GM18907 (cell line): ENCODE measurements around the gene LIPF.
A peak's percentile ranks its signal among the peaks of the same experiment; 100 is the strongest.
"Not testable (repeated sequence)": the region's sequence is repeated elsewhere in the genome, so short reads cannot be mapped to it uniquely, and the experiment has no call there.

Source experiments
- ATAC-seq: cut with Tn5 transposase; IDR thresholded peaks from one replicate; pipeline ENCODE4 v1.9.1; 2021; ENCODE audit warnings: mild to moderate bottlenecking, moderate library complexity; ENCODE audit not compliant: unreplicated experiment

Gene LIPF

GRCh38 chr10:88664142-88664541, at the start of gene LIPF:
Gene LIPF, plus strand, starts transcription at chr10:88664442. Its CDS starts 2,856 bp downstream, at chr10:88667298.
- ATAC-seq = no peak

GRCh38 chr10:88616250-88616977, 47.8 kb upstream of the LIPF start:
- ATAC-seq = no peak

GRCh38 chr10:88617772-88618300, 46.4 kb upstream of the LIPF start:
- no peak for ATAC-seq

- ATAC-seq = no peak
These were observed 45.7 kb upstream of the LIPF start for GRCh38 chr10:88618496-88618895.

- ATAC-seq = no peak
These were observed 43.8 kb upstream of the LIPF start for GRCh38 chr10:88620441-88620840.

GRCh38 chr10:88623835-88624234, 40.4 kb upstream of the LIPF start:
- no peak for ATAC-seq

GRCh38 chr10:88624840-88625239, 39.4 kb upstream of the LIPF start:
- ATAC-seq = no peak

- no peak for ATAC-seq
These were observed 24.1 kb upstream of the LIPF start for GRCh38 chr10:88640186-88640585.

- ATAC-seq = no peak
These were observed 22.0 kb upstream of the LIPF start for GRCh38 chr10:88642209-88642608.

- ATAC-seq = no peak
These were observed 21.3 kb upstream of the LIPF start for GRCh38 chr10:88642963-88643362.

GRCh38 chr10:88647061-88647615, 17.1 kb upstream of the LIPF start:
- ATAC-seq = no peak

GRCh38 chr10:88651101-88651551, 13.1 kb upstream of the LIPF start:
- ATAC-seq = no peak

- no peak for ATAC-seq
These were observed 11.6 kb upstream of the LIPF start for GRCh38 chr10:88652616-88653015.

- ATAC-seq = no peak
These were observed 6.3 kb upstream of the LIPF start for GRCh38 chr10:88657901-88658300.

GRCh38 chr10:88659725-88660597, 4.3 kb upstream of the LIPF start:
- no peak for ATAC-seq

- no peak for ATAC-seq
These were observed 3.7 kb upstream of the LIPF start for GRCh38 chr10:88660598-88660884.

- no peak for ATAC-seq
These were observed 3.2 kb upstream of the LIPF start for GRCh38 chr10:88661018-88661417.

GRCh38 chr10:88661577-88661976, 2.7 kb upstream of the LIPF start:
- ATAC-seq = no peak

GRCh38 chr10:88663153-88663552, 1.1 kb upstream of the LIPF start:
- ATAC-seq = not testable (repeated sequence)

GRCh38 chr10:88668465-88668864, 4.2 kb downstream of the LIPF start:
- no peak for ATAC-seq

- peak; percentile 67 for ATAC-seq
These were observed 6.3 kb downstream of the LIPF start for GRCh38 chr10:88670497-88670896.

GRCh38 chr10:88672041-88672440, 7.8 kb downstream of the LIPF start:
- ATAC-seq = no peak
